K562 (cell line): ENCODE measurements around the gene SYN1.

Source experiments
- ATF4 ChIP-seq: fragments of 450-650 bp; formaldehyde crosslinking; IDR thresholded peaks from 2 replicates; pipeline ENCODE4 v1.4.0; 2022; ENCODE audit warnings: mild to moderate bottlenecking, moderate library complexity
- POLR2AphosphoS5 ChIP-seq: IDR thresholded peaks from 2 replicates; pipeline ENCODE4 v1.6.1; 2011; ENCODE audit warnings: mild to moderate bottlenecking, low read depth, low read length, moderate library complexity; ENCODE audit not compliant: control insufficient read depth, insufficient read depth
- SREBF2 ChIP-seq: sonication (generic); formaldehyde crosslinking; IDR thresholded peaks from 2 replicates; pipeline ENCODE4 v1.4.0; 2020; ENCODE audit warnings: mild to moderate bottlenecking, missing genetic modification reagents
- UBTF ChIP-seq, 2 experiments: IDR thresholded peaks; 2 replicates each; pipeline ENCODE4 v1.6.1; 2012; ENCODE audit warnings: improper control_type of control experiment in 2 of 2, low read depth in 2 of 2, low read length in 2 of 2, borderline replicate concordance in 1 of 2

- TF ChIP-seq UBTF (IDR thresholded peaks at IDR 0.05; ENCODE audit: borderline replicate concordance in 1 of 2, low read depth in 2 of 2, low read length in 2 of 2) (no peak), POLR2AphosphoS5 (no peak), SREBF2 (CRISPR knock-in tag) (no peak), ATF4 (CRISPR knock-in tag) (no peak)
These were observed 96.4 kb downstream of the SYN1 start for GRCh38 chrX:47523297-47523696.
